ENCODE measurements around the gene CGB8. TPM values are rescaled to one million over a fixed set of nuclear protein-coding genes. Genes with fewer than 3 reads are reported as not detected.
"Not testable (repeated sequence)": the region's sequence is repeated elsewhere in the genome, so short reads cannot be mapped to it uniquely, and the experiment has no call there.

The CGB8 gene
- total RNA-seq, 2 donors from 2014 or later, result not detected

DNA sequence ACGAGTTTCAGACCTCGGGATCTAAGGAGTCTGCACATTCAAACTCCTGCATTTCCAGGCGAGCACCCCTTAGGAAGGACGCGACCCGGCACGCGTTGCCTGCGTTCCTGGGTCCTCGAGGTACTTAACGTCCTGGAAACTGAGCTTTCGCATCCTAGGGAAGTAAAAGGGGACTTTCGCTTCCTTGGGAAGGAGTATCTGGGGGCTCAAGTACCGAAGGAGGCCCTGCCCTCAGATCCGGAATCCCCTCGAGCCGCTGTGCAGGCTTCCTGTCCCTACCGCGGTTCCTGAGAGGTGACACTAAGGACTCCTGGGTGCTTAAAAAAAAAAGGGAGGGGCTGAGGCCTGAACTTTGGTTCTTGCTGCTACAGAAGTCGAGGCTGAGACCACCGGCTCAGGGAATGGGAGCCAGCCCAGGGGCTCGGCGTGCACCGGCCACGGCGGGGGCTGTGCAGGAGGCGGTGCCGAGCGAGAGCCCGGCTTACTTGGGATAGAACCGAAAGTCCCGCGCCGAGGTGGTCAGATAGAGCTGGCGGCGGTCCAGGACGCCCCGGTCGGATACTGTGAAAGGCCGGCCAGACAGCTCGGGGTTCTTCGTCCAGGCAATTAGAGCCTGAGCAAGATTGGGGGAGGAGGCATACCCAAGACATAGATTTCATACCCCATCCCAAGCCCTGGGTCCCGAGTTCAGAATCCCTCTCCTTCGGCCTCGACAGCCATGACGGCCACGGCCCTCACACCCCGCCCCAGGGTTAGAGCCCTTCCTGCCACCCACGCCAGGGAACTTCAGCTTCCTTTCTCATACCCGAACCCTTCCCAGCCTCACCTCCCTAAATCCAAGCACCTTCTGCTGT is 30.3 kb downstream of the CGB8 start:
- not testable (repeated sequence) for H3K9me3 ChIP-seq (ENCODE audit: control insufficient read depth, low read length, poor library complexity, severe bottlenecking); ATAC-seq; H3K36me3 Mint-ChIP-seq (ENCODE audit: low read depth); H3K27me3 Mint-ChIP-seq; DNase-seq
- peaks cover 22% of the 10 kb centered on the region for H3K4me1 Mint-ChIP-seq
- H3K27ac Mint-ChIP-seq, result peak overlapping the region; percentile 73
- peak overlapping the region; percentile 94 for H3K4me3 Mint-ChIP-seq

DNA sequence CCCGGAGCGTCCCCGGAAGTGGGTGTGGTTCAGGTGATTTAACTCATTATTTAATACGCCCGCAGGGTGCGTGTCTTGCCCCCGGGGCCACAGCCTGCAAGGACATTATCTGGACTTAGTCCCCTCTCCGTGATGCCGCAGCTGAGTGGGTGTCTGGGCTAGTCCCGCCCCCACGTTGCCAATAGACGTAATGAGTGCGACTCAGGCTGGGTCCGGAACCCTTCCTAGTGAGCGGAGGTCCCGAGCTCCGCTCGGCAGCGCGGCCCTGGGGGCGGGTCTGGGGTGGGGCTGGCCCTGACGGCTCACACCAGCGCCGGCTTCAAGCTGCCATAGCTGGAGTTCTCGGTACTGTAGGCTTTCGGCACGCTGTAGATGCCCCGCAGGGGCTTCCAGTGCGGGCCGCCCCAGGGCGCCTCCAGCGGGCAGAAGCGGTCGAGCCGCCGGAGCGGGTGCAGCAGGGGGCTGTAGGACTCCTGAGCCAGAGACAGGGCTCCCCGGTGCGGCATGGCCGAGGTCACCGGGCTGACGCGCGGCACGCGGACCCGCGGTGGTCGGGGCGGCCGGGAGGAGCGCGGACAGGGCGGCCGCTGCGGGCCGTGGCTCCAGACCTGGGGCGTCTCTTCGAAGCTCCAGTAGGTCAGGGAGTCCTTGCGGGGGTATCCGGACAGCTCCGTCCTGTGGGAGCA is 31.1 kb downstream of the CGB8 start:
- Mint-ChIP-seq H3K36me3 (ENCODE audit: low read depth) (no peaks in the 10 kb centered on the region), H3K27me3 (peaks cover 9% of the 10 kb centered on the region), H3K4me1 (peaks cover 22% of the 10 kb centered on the region), H3K4me3 (peak overlapping the region; percentile 94), H3K27ac (no peak overlapping the region)
- DNase-seq (peak; percentile 58 to 62 (median 58)), ATAC-seq (peak; percentile 90)
- no peaks in the 10 kb centered on the region for H3K9me3 ChIP-seq (ENCODE audit: control insufficient read depth, low read length, poor library complexity, severe bottlenecking)

DNA sequence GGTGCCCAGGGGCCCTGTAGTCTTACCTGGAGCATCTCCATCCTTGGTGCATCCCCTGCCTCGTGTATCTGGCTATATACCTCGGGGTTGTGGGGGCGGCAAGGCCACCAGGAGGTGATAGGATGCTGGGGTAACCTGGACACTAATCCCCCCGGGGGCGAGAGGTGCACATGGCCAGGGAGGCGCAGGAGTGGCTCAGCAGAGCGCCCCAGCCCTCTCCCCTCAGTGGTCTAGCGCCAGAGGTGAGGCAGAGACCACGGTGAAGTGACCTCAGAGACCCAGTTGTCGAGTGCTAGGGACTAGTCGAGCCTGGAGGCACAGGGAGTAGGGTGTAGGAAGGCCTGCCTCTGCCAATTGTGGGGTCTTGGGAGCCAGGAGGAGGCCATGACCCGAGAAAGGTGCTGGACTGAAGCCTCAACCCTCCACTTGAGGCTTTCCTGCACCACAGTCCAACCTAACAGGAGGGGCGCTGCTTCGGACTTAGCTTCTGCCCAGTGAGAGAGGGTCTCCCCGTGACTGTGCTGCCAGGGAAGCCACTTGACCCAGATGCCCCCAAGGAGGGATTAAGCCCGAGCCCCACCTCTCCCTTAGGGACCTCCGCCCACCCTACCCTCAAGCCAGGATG is 31.8 kb downstream of the CGB8 start, which contains the start of gene LHB:
Gene LHB, minus strand, starts transcription at position 51 of the 625 bp plus-strand sequence. Its CDS starts 10 bp downstream, at position 41.
- no peaks in the 10 kb centered on the region for H3K9me3 ChIP-seq (ENCODE audit: control insufficient read depth, low read length, poor library complexity, severe bottlenecking)
- Mint-ChIP-seq H3K4me3 (peak within 1 kb of the TSS; percentile 94), H3K36me3 (ENCODE audit: low read depth) (no peaks in the 10 kb centered on the region), H3K27ac (no peak within 1 kb of the TSS), H3K27me3 (peaks cover 9% of the 10 kb centered on the region), H3K4me1 (peaks cover 22% of the 10 kb centered on the region)
- no peak for DNase-seq
- no peak for ATAC-seq

DNA sequence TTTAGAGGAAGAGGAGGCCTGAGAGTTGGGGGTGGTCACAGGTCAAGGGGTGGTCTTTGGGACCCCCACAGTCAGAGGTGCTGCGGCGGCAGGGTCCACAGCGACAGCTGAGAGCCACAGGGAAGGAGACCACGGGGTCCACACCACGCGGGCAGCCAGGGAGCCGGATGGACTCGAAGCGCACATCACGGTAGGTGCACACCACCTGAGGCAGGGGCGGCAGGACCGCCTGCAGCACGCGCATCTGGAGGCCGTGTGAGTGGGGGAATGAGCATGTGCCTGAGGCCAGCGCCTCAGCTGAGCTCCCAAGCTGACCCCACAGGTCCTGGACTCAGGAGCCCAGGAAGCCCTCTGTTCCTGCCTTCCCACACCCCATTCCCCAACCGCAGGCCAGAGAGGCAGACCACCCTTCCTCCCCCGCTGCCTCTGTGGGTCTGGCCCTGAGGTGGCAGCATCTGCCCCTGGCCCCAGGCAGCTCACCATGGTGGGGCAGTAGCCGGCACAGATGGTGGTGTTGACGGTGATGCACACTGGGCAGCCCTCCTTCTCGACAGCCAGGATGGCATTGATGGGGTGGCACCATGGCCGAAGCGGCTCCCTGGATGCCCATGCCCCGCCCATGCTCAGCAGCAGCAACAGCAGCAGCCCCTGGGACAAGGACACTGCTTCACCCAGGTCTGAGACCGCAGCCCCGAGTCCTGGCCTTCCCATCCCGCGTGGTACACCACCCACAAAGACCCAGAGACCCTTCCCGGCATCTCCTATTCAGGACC is 32.7 kb downstream of the CGB8 start:
- no peaks in the 10 kb centered on the region for H3K36me3 Mint-ChIP-seq (ENCODE audit: low read depth)
- H3K27ac Mint-ChIP-seq, result no peak overlapping the region
- DNase-seq, result no peak
- no peaks in the 10 kb centered on the region for H3K9me3 ChIP-seq (ENCODE audit: control insufficient read depth, low read length, poor library complexity, severe bottlenecking)
- H3K4me1 Mint-ChIP-seq, result peaks cover 19% of the 10 kb centered on the region
- H3K4me3 Mint-ChIP-seq, result no peak overlapping the region
- ATAC-seq, result no peak
- peaks cover 5% of the 10 kb centered on the region for H3K27me3 Mint-ChIP-seq

DNA sequence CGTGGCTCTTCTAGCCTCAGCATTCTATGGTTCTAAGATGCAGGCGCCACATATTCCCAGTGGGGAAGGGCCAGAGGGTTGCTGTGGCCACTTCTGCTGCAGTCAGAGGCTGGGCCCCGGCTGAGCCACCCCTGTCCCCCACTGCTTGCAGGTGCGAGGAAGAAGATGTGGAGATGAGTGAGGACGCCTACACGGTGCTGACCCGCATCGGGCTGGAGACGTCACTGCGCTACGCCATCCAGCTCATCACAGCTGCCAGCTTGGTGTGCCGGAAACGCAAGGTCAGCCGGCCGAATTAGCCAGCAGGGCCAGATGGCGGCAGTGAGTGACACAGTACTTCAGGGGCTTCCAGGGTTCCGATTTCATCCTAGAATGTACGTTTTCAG is 34.0 kb downstream of the CGB8 start:
- DNase-seq (no peak), ATAC-seq (no peak)
- peaks cover 2% of the 10 kb centered on the region for H3K36me3 Mint-ChIP-seq (ENCODE audit: low read depth)
- no peaks in the 10 kb centered on the region for H3K9me3 ChIP-seq (ENCODE audit: control insufficient read depth, low read length, poor library complexity, severe bottlenecking)
- H3K27ac Mint-ChIP-seq, result no peak overlapping the region
- no peak overlapping the region for H3K4me3 Mint-ChIP-seq
- peaks cover 11% of the 10 kb centered on the region for H3K4me1 Mint-ChIP-seq
- H3K27me3 Mint-ChIP-seq, result no peaks in the 10 kb centered on the region

DNA sequence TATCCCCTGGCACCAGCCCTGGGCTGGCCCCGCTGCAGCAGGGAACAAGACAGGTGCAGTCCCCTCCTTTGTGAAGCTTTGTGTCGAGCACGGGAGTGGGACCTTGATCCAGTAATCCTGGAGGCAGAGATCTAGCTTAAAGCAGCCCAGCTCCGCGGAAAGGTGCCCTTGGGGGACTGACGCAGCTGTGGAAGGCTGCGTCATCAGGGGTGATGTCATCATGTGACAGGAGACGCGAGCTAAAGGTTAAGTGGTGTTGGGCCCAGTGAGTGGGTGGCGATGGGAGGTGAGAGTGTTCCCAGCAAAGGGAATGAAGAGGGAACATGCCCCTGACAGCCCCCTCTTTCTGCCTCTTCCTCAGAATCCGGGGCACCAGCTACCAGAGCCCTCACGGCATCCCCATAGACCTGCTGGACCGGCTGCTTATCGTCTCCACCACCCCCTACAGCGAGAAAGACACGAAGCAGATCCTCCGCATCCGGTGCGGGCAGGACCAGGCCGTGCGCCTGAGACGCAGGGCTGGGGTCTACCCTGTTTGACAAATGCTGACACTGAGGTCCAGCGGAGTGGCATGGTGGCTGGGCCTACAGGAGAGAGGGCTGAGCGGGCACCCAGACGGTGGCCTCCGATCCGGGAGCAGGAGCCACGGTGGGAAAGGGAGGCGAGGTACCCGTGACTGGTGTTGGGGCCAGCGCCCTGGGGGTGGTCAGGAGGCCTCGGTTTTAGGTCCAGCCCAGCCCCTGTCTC is 34.6 kb downstream of the CGB8 start:
- Mint-ChIP-seq H3K27me3 (no peaks in the 10 kb centered on the region), H3K4me3 (no peak overlapping the region), H3K4me1 (peaks cover 10% of the 10 kb centered on the region), H3K27ac (no peak overlapping the region), H3K36me3 (ENCODE audit: low read depth) (peaks cover 2% of the 10 kb centered on the region)
- no peak for DNase-seq
- H3K9me3 ChIP-seq (ENCODE audit: control insufficient read depth, low read length, poor library complexity, severe bottlenecking), result no peaks in the 10 kb centered on the region
- no peak for ATAC-seq

DNA sequence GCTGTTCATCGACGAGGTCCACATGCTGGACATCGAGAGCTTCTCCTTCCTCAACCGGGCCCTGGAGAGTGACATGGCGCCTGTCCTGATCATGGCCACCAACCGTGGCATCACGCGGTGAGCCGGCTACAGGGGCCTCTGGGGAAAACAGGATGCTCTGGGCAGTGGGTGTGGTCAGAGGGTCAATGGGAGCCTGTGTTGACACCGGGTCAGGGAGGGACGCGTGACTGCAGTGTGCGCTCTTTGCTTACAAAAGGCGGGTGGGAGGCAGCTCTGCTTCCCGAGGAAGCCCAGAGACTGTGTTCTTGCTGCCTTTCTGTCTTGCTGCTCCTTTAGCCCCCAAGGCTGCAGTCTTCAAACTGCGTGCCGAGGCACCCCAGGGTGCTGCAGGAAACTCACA is 37.7 kb downstream of the CGB8 start:
- DNase-seq (no peak), ATAC-seq (no peak)
- H3K9me3 ChIP-seq (ENCODE audit: control insufficient read depth, low read length, poor library complexity, severe bottlenecking), result no peaks in the 10 kb centered on the region
- H3K27me3 Mint-ChIP-seq, result no peaks in the 10 kb centered on the region
- H3K4me3 Mint-ChIP-seq, result no peak overlapping the region
- H3K27ac Mint-ChIP-seq, result no peak overlapping the region
- peaks cover 2% of the 10 kb centered on the region for H3K36me3 Mint-ChIP-seq (ENCODE audit: low read depth)
- no peaks in the 10 kb centered on the region for H3K4me1 Mint-ChIP-seq

DNA sequence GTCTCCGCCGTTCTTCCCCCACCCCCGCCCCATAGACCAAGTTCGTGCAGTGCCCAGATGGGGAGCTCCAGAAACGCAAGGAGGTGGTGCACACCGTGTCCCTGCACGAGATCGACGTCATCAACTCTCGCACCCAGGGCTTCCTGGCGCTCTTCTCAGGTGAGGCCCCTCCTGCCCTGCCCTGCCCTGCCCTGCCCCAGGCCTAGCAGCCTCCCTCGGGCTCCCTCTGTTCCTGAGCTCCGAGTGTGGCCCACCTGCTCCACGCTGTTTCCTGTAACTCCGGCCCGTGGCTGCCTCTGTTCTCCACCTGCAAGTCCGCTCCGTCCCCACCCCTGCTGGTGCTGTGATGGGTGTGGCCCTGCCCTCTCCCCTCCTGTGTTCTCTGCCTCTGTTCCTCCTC is 38.5 kb downstream of the CGB8 start:
- Mint-ChIP-seq H3K27me3 (no peaks in the 10 kb centered on the region), H3K4me3 (no peak overlapping the region), H3K27ac (no peak overlapping the region), H3K4me1 (no peaks in the 10 kb centered on the region), H3K36me3 (ENCODE audit: low read depth) (peaks cover 2% of the 10 kb centered on the region)
- DNase-seq, result no peak
- no peaks in the 10 kb centered on the region for H3K9me3 ChIP-seq (ENCODE audit: control insufficient read depth, low read length, poor library complexity, severe bottlenecking)
- ATAC-seq, result no peak

DNA sequence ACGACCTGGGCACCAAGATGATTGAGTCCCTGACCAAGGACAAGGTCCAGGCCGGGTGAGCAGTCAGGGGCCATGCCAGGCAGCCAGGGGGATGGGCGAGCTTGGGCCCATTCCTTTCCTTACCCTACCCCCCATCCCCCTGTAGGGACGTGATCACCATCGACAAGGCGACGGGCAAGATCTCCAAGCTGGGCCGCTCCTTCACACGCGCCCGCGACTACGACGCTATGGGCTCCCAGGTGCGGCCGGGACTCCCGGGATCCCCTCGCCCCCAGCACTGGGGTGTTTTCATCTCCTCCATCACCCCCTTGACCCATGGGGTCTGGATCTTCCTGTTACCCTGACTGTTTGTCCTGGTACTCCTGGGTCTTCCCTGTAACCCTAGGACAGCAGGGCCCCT is 39.1 kb downstream of the CGB8 start:
- no peaks in the 10 kb centered on the region for H3K9me3 ChIP-seq (ENCODE audit: control insufficient read depth, low read length, poor library complexity, severe bottlenecking)
- Mint-ChIP-seq H3K4me3 (no peak overlapping the region), H3K4me1 (no peaks in the 10 kb centered on the region), H3K27ac (no peak overlapping the region), H3K36me3 (ENCODE audit: low read depth) (peaks cover 2% of the 10 kb centered on the region), H3K27me3 (no peaks in the 10 kb centered on the region)
- no peak for DNase-seq
- ATAC-seq, result no peak

DNA sequence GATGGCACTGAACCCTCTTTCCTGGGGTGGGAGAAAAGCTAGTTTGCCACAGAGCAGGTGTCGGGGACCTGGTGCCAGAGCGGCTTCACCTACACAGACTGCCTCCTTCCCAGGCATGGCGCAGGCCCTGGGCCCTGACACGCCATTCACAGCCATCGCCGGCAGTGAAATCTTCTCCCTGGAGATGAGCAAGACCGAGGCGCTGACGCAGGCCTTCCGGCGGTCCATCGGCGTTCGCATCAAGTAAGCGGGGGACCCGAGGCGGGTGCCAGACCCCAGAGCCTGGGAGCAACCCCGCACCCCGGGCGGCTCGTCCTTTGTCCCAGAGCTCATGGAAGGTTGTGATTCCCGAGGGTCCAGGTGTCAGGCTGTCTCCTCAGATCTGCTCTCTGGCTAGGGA is 42.0 kb downstream of the CGB8 start:
- no peaks in the 10 kb centered on the region for H3K9me3 ChIP-seq (ENCODE audit: control insufficient read depth, low read length, poor library complexity, severe bottlenecking)
- DNase-seq, result no peak
- Mint-ChIP-seq H3K27me3 (no peaks in the 10 kb centered on the region), H3K4me1 (no peaks in the 10 kb centered on the region), H3K4me3 (no peak overlapping the region), H3K36me3 (ENCODE audit: low read depth) (peaks cover 2% of the 10 kb centered on the region), H3K27ac (no peak overlapping the region)
- ATAC-seq, result no peak

DNA sequence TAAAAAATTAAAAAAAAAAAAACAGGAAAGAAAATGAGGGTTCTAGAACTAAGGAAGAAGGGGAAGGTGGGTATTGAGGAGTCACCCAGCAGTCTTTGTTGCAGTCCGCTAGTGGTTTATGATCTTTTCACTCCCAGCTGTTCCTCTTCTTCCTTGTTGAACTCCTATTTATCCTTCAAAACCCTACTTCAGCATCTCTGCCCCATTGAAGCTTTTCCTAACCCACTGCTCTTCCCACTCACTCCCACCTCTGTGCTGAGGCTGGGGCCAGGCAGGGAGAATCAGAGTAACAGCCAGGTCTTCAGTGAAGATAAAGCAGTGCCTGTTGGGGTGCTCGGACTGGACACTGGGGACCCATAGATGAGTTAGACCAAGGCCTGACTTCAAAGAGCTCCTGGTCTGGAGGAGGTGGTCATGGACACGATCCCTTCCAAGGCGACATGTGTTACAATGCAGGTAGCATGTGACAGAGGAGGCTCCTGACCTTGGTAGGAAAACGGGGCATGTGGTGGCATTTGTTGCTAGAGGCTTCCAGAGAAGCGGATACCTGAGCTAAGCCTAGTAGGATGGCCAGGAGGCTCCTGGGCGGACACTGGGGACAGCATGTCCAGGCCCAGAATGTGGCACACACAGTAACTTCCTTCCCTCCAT is 43.8 kb downstream of the CGB8 start:
- no peaks in the 10 kb centered on the region for H3K4me1 Mint-ChIP-seq
- DNase-seq, result no peak
- no peak overlapping the region for H3K27ac Mint-ChIP-seq
- no peaks in the 10 kb centered on the region for H3K36me3 Mint-ChIP-seq (ENCODE audit: low read depth)
- no peaks in the 10 kb centered on the region for H3K9me3 ChIP-seq (ENCODE audit: control insufficient read depth, low read length, poor library complexity, severe bottlenecking)
- ATAC-seq, result no peak
- H3K27me3 Mint-ChIP-seq, result no peaks in the 10 kb centered on the region
- H3K4me3 Mint-ChIP-seq, result no peak overlapping the region

DNA sequence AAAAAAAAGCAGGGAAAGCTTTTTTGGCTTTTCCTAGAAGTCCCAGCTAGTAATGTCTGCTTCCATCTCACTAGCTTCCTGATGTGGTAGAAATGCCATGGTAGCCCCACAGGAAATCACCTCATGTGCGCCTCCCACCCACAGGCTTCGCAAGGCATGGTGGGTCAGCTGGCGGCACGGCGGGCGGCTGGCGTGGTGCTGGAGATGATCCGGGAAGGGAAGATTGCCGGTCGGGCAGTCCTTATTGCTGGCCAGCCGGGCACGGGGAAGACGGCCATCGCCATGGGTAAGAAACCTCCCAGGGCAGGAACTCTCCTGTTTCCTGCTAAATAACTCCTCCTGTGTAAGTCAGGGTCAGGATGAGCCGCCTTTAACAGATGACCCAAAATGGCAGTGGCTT is 44.8 kb downstream of the CGB8 start:
- no peaks in the 10 kb centered on the region for H3K36me3 Mint-ChIP-seq (ENCODE audit: low read depth)
- DNase-seq (no peak), ATAC-seq (no peak)
- H3K27ac Mint-ChIP-seq, result no peak overlapping the region
- no peaks in the 10 kb centered on the region for H3K9me3 ChIP-seq (ENCODE audit: control insufficient read depth, low read length, poor library complexity, severe bottlenecking)
- H3K4me3 Mint-ChIP-seq, result no peak overlapping the region
- peaks cover 5% of the 10 kb centered on the region for H3K4me1 Mint-ChIP-seq
- H3K27me3 Mint-ChIP-seq, result no peaks in the 10 kb centered on the region

Data from T-helper 17 cell (primary cell).